Ovary (tissue), 9 donors: Measurements from ENCODE around the gene TRAPPC1. TPM values are rescaled to one million over a fixed set of nuclear protein-coding genes. Genes with fewer than 3 reads are reported as not detected.
A peak's percentile ranks its signal among the peaks of the same experiment; 100 is the strongest.

ENCODE experiments used
- DNase-seq, 5 donors: peaks; one replicate each; pipeline ENCODE4 v3.0.0-alpha.2; 2019 to 2020
- H3K27ac ChIP-seq, 2 donors: fragments of 200-600 bp; one replicate each; pipeline versions ENCODE4 v1.5.1 to v1.8.0; 2019 to 2022
- H3K27me3 ChIP-seq: fragments of 200-600 bp; one replicate; pipeline ENCODE4 v1.8.0; 2022
- H3K36me3 ChIP-seq: fragments of 200-600 bp; sonication (generic); one replicate; pipeline ENCODE4 v1.5.1; 2019
- H3K4me1 ChIP-seq: one replicate; pipeline ENCODE4 v1.8.1; 2013; ENCODE audit warnings: mild to moderate bottlenecking, moderate library complexity; ENCODE audit not compliant: insufficient read depth
- H3K4me3 ChIP-seq: fragments of 200-600 bp; sonication (generic); one replicate; pipeline ENCODE4 v1.5.1; 2017
- H3K9me3 ChIP-seq, 2 donors: fragments of 200-600 bp in 1 of 2; sonication (generic) in 1 of 2; one replicate each; pipeline versions ENCODE4 v1.5.1 to v1.8.1; 2013 to 2019; ENCODE audit warnings: mild to moderate bottlenecking in 1 of 2, moderate library complexity in 1 of 2
- CTCF ChIP-seq, 3 donors: fragments of 450-650 bp in 2 of 3; fragments of 200-600 bp in 1 of 3; IDR thresholded peaks; one replicate each; pipeline versions ENCODE4 v1.5.1 to v1.8.0; 2016 to 2022; ENCODE audit warnings: antibody characterized with exemption in 3 of 3, mild to moderate bottlenecking in 1 of 3
- EP300 ChIP-seq: sonication (generic); formaldehyde crosslinking; IDR thresholded peaks from one replicate; pipeline ENCODE4 v1.6.1; 2017; ENCODE audit warnings: antibody characterized with exemption
- POLR2A ChIP-seq: fragments of 450-650 bp; IDR thresholded peaks from one replicate; pipeline ENCODE4 v1.6.1; 2017; ENCODE audit warnings: antibody characterized with exemption, mild to moderate bottlenecking, moderate library complexity
- WGBS, 3 donors: extraction: QIAGEN DNeasy Blood & Tissue Kit in 1 of 3; methylation state at CpG; one replicate each; pipeline versions ENCODE4 v1.1.5 to v1.1.7; 2013 to 2017; 5-methylcytosine and 5-hydroxymethylcytosine counted together
- intact Hi-C, 4 donors: fragments of 100-400 bp; cut with DNase I; formaldehyde crosslinking; loops; one replicate each; pipeline versions ENCODE4 v1.11.0 to v1.15.1; 2022 to 2023
- polyA plus RNA-seq, 2 donors: library from polyadenylated mRNA; stranded (reverse); fragments of 200-250 nt in 1 of 2; fragments of 350-450 nt in 1 of 2; fragmentation: Illumina TruSeq in 1 of 2; extraction: RNeasy Lipid Tissue Mini Kit (QIAGEN cat#74804) in 1 of 2; gene quantifications; one replicate each; pipeline ENCODE4 v1.2.3, GENCODE V29; 2013 to 2014
- total RNA-seq, 7 donors: library from RNA; depleted of rRNA in 2 of 7; stranded (reverse); fragments of >200 nt in 2 of 7; fragmentation: NEBNext Ultra II Directional in 3 of 7; extraction: Animal tissue kit (Norgen Biotek cat#: 25700) in 3 of 7; gene quantifications; one replicate each; pipeline versions ENCODE4 v1.1.0 to v1.2.4, GENCODE V29; 2016 to 2023
- donor health status: DM: no; HTN: no; CAD: no; lungs with moderate emphysema.
- donor health status: DM: no; HTN: no; CAD: no.
- donor health status: Bipolar disorder and iron deficiency.
- donor health status: DM: yes; HTN: yes; CAD: no.
- donor health status: DM: no; HTN: no; CAD: no.
- donor health status: DM: yes; HTN: yes; CAD: no.

TRAPPC1 gene
- total and polyA plus RNA-seq, 9 donors: 27.5 to 238 (median 77.5) TPM

DNA sequence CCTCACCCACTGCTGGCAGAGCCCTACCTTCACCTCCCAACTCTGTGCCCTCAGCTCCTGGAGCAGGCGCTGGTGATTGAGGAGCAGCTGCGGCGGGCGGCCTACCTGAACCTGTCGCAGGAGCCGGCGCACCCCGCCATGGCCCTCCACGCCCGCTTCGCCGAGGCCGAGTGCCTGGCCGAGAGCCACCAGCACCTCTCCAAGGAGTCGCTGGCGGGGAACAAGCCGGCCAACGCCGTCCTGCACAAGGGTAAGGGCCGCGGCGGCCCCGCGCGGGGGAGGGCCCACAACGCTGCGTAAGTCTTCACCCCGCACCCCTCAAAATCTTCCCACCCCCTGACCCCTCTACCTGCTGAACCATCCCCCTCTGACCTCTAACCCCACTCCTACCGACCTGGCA lies 22.7 kb downstream of the TRAPPC1 start:
- TF ChIP-seq CTCF (IDR thresholded peaks at IDR 0.05) (no peak), EP300 (no peak), POLR2A (no peak)
- H3K9me3 ChIP-seq: no peaks in the 10 kb centered on the region
- 85 to 88% (median 86%) methylated on average over 29 of the region's 29 CpGs for WGBS, 3 donors
- intact Hi-C loops: no loop called here
- no peak for DNase-seq
- H3K27me3 ChIP-seq: no peaks in the 10 kb centered on the region
- no peak overlapping the region for H3K27ac ChIP-seq
- H3K4me3 ChIP-seq: no peak overlapping the region
- no peaks in the 10 kb centered on the region for H3K36me3 ChIP-seq
- no peaks in the 10 kb centered on the region for H3K4me1 ChIP-seq

DNA sequence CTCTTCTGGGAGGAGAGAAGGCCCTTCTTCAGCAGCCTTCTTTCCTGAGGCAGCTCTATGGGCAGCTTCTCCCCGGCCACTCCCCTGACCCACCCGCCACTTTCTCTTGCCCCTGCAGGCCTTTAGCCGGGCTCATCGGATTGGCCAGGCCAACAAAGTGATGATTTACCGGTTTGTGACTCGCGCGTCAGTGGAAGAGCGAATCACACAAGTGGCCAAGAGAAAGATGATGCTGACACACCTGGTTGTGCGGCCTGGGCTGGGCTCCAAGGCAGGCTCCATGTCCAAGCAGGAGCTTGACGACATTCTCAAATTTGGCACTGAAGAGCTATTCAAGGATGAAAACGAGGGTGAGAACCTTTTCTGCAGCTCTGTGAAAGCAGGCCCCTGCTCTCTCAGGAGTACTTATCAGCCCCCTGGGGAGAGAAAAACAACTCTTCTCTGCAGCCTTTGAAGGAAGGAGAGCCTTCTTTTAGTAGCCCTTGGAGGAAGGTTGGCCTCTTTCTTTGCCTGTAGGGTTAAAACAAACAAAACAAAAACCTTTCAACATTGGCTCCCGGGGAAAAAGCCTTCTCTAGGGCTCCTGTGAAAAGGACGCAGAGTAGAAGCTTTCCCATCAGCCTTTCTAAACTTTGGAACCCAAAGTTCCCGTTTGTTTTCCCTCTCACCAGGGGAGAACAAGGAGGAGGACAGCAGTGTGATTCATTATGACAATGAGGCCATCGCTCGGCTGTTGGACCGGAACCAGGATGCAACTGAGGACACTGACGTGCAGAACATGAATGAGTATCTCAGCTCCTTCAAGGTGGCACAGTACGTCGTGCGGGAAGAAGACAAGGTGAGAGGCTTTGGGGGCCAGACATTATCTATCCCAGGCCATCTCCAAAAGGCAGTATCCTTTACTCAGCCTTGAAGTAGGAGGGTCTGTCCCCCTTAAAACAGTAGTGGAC lies 28.3 kb downstream of the TRAPPC1 start:
- 72 to 74% (median 73%) methylated on average over 22 of the region's 22 CpGs for WGBS, 3 donors
- peak in 1 of 5 donors; percentile 29 for DNase-seq

GRCh38 chr17:7897773-7898172 lies 34.0 kb downstream of the TRAPPC1 start:
- no peaks in the 10 kb centered on the region for H3K27me3 ChIP-seq
- no peak overlapping the region for H3K27ac ChIP-seq
- no peaks in the 10 kb centered on the region for H3K9me3 ChIP-seq
- WGBS, 3 donors: 26 to 30% (median 29%) methylated on average over 6 of the region's 6 CpGs
- H3K4me3 ChIP-seq: no peak overlapping the region
- DNase-seq: no peak
- H3K4me1 ChIP-seq: no peaks in the 10 kb centered on the region
- TF ChIP-seq POLR2A: no peak
- peak in 1 of 3 donors; percentile 28 for TF ChIP-seq CTCF (IDR thresholded peaks at IDR 0.05)
- no peak for TF ChIP-seq EP300
- no peaks in the 10 kb centered on the region for H3K36me3 ChIP-seq
- intact Hi-C loops: loop anchor here in 2 of 4 donors (2.0 to 5.0 kb wide), 2 partner anchors 35 to 71 kb away; no protein-coding TSS in a partner anchor

More for the DNA sequence above, 28.3 kb downstream of the TRAPPC1 start:
- no peaks in the 10 kb centered on the region for H3K9me3 ChIP-seq
- H3K4me3 ChIP-seq: no peak overlapping the region
- H3K27me3 ChIP-seq: no peaks in the 10 kb centered on the region
- TF ChIP-seq EP300: no peak
- no peak for TF ChIP-seq CTCF (IDR thresholded peaks at IDR 0.05)
- TF ChIP-seq POLR2A: no peak
- intact Hi-C loops: no loop called here
- H3K4me1 ChIP-seq: no peaks in the 10 kb centered on the region
- H3K27ac ChIP-seq: no peak overlapping the region
- H3K36me3 ChIP-seq: no peaks in the 10 kb centered on the region

- no peak overlapping the region for H3K27ac ChIP-seq
- no peak for DNase-seq
- H3K9me3 ChIP-seq: no peaks in the 10 kb centered on the region
- no peak overlapping the region for H3K4me3 ChIP-seq
- 81 to 82% (median 81%) methylated on average over 13 of the region's 13 CpGs for WGBS, 3 donors
- H3K27me3 ChIP-seq: no peaks in the 10 kb centered on the region
- H3K36me3 ChIP-seq: no peaks in the 10 kb centered on the region
- TF ChIP-seq CTCF (IDR thresholded peaks at IDR 0.05) (no peak), EP300 (no peak), POLR2A (no peak)
- intact Hi-C loops: loop anchor here in 2 of 4 donors (2.0 to 5.0 kb wide), 2 partner anchors 35 to 70 kb away; no protein-coding TSS in a partner anchor
- H3K4me1 ChIP-seq: no peaks in the 10 kb centered on the region
Observed at GRCh38 chr17:7897090-7897489, 34.7 kb downstream of the TRAPPC1 start.
